Astrocyte (in vitro differentiated cells and primary cell): ENCODE measurements around the gene TIMM22. TPM values are rescaled to one million over a fixed set of nuclear protein-coding genes. Genes with fewer than 3 reads are reported as not detected.

ENCODE experiments used
- DNase-seq: peaks from one replicate; pipeline ENCODE4 v3.0.0-alpha.2; 2010; ENCODE audit warnings: low read depth
- FAIRE-seq: peaks from 2 replicates; lab custom pipeline; 2011; peaks lifted over from hg19 to GRCh38; lab: Jason Lieb, UNC
- H2AFZ ChIP-seq: 2 replicates; pipeline ENCODE4 v1.6.0; 2012; ENCODE audit warnings: low read depth, low read length, inconsistent platforms
- H3K27ac ChIP-seq: 2 replicates; pipeline ENCODE4 v1.5.1; 2011; ENCODE audit warnings: low read depth, low read length, inconsistent platforms
- H3K27me3 ChIP-seq: 2 replicates; pipeline ENCODE4 v1.6.0; 2011; ENCODE audit warnings: low read length, inconsistent platforms; ENCODE audit not compliant: insufficient read depth
- H3K36me3 ChIP-seq: 2 replicates; pipeline ENCODE4 v1.5.1; 2011; ENCODE audit warnings: low read length, inconsistent platforms; ENCODE audit not compliant: insufficient read depth
- H3K4me1 ChIP-seq: 2 replicates; pipeline ENCODE4 v1.5.1; 2011; ENCODE audit warnings: low read length, inconsistent platforms; ENCODE audit not compliant: insufficient read depth
- H3K4me2 ChIP-seq: 2 replicates; pipeline ENCODE4 v1.6.0; 2012; ENCODE audit warnings: low read length, inconsistent platforms
- H3K4me3 ChIP-seq: 2 replicates; pipeline ENCODE4 v1.5.1; 2011; ENCODE audit warnings: low read depth, mild to moderate bottlenecking, low read length, inconsistent platforms; ENCODE audit not compliant: insufficient read depth
- H3K79me2 ChIP-seq: 2 replicates; pipeline ENCODE4 v1.6.0; 2012; ENCODE audit warnings: mild to moderate bottlenecking, low read length, inconsistent platforms; ENCODE audit not compliant: insufficient read depth
- H3K9ac ChIP-seq: 2 replicates; pipeline ENCODE4 v1.6.0; 2012; ENCODE audit warnings: mild to moderate bottlenecking, low read length, inconsistent platforms
- H3K9me3 ChIP-seq: 2 replicates; pipeline ENCODE4 v1.5.1; 2012; ENCODE audit warnings: low read depth, mild to moderate bottlenecking, low read length, inconsistent platforms; ENCODE audit not compliant: insufficient read depth
- H4K20me1 ChIP-seq: 2 replicates; pipeline ENCODE4 v1.6.0; 2012; ENCODE audit warnings: low read length, inconsistent platforms; ENCODE audit not compliant: insufficient read depth
- H3K27ac Mint-ChIP-seq: one replicate; pipeline ENCODE4 v1.8.0; 2021; ENCODE audit warnings: mild to moderate bottlenecking, mixed read lengths; ENCODE audit not compliant: unreplicated experiment
- H3K27me3 Mint-ChIP-seq: one replicate; pipeline ENCODE4 v1.8.0; 2021; ENCODE audit warnings: low read depth, mixed read lengths; ENCODE audit not compliant: unreplicated experiment
- H3K36me3 Mint-ChIP-seq: one replicate; pipeline ENCODE4 v1.8.0; 2021; ENCODE audit warnings: low read depth, mixed read lengths; ENCODE audit not compliant: unreplicated experiment
- H3K4me1 Mint-ChIP-seq: one replicate; pipeline ENCODE4 v1.8.0; 2021; ENCODE audit warnings: low read depth, mixed read lengths; ENCODE audit not compliant: unreplicated experiment
- H3K4me3 Mint-ChIP-seq: one replicate; pipeline ENCODE4 v1.8.0; 2021; ENCODE audit warnings: mild to moderate bottlenecking, moderate library complexity, mixed read lengths; ENCODE audit not compliant: unreplicated experiment
- H3K9me3 Mint-ChIP-seq: one replicate; pipeline ENCODE4 v1.8.0; 2021; ENCODE audit warnings: mild to moderate bottlenecking, mixed read lengths; ENCODE audit not compliant: unreplicated experiment
- EZH2 ChIP-seq: IDR thresholded peaks from 2 replicates; pipeline ENCODE4 v1.6.1; 2012; ENCODE audit warnings: mild to moderate bottlenecking, low read length, inconsistent platforms; ENCODE audit not compliant: insufficient read depth
- total RNA-seq: library from RNA; stranded (reverse); gene quantifications from 2 replicates; pipeline ENCODE4 v1.2.1, GENCODE V29; 2021
- TF ChIP-seq, protein P1 (sequence below): IDR thresholded peaks from 2 replicates; pipeline ENCODE4 v1.5.1; 2011; ENCODE audit warnings: low read depth, mild to moderate bottlenecking, inconsistent platforms, low read length, moderate library complexity; ENCODE audit not compliant: insufficient read depth

The TIMM22 gene
- total RNA-seq, 1 donor from 2014 or later = 20.0 TPM

DNA sequence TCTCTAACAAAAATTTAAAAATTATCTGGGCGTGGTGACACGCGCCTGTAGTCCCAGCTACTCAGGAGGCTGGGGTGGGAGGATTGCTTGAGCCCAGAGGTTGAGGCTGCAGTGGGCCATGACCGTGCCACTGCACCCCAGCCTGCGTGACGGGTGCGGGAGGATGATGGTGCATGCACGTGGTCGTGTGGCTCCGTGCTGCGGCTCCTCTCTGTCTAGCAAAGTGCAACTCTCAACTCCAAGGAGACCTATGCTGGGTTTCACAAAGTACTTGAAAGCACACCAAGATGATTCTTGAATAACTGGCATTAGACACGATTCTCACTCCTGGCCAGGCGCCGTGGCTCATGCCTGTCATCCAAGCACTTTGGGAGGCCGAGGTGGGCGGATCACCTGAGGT lies 43.2 kb upstream of the TIMM22 start:
- Histone ChIP-seq H4K20me1 (peaks cover 22% of the 10 kb centered on the region), H3K79me2 (peaks cover 46% of the 10 kb centered on the region), H3K4me1 (peaks cover 47% of the 10 kb centered on the region), H3K36me3 (no peaks in the 10 kb centered on the region), H3K4me2 (no peak overlapping the region), H3K27me3 (no peaks in the 10 kb centered on the region), H3K9ac (peak overlapping the region; percentile 61), H3K4me3 (no peak overlapping the region), H3K27ac (no peak overlapping the region), H3K9me3 (no peaks in the 10 kb centered on the region), H2AFZ (no peak overlapping the region)
- DNase-seq = no peak
- FAIRE-seq = no peak
- Mint-ChIP-seq H3K27me3 (no peaks in the 10 kb centered on the region), H3K9me3 (no peaks in the 10 kb centered on the region), H3K4me3 (no peak overlapping the region), H3K4me1 (peaks cover 46% of the 10 kb centered on the region), H3K27ac (peak overlapping the region; percentile 34), H3K36me3 (peaks cover 22% of the 10 kb centered on the region)
- TF ChIP-seq, protein P1, sequence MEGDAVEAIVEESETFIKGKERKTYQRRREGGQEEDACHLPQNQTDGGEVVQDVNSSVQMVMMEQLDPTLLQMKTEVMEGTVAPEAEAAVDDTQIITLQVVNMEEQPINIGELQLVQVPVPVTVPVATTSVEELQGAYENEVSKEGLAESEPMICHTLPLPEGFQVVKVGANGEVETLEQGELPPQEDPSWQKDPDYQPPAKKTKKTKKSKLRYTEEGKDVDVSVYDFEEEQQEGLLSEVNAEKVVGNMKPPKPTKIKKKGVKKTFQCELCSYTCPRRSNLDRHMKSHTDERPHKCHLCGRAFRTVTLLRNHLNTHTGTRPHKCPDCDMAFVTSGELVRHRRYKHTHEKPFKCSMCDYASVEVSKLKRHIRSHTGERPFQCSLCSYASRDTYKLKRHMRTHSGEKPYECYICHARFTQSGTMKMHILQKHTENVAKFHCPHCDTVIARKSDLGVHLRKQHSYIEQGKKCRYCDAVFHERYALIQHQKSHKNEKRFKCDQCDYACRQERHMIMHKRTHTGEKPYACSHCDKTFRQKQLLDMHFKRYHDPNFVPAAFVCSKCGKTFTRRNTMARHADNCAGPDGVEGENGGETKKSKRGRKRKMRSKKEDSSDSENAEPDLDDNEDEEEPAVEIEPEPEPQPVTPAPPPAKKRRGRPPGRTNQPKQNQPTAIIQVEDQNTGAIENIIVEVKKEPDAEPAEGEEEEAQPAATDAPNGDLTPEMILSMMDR = no peak
- TF ChIP-seq EZH2 = no peak

DNA sequence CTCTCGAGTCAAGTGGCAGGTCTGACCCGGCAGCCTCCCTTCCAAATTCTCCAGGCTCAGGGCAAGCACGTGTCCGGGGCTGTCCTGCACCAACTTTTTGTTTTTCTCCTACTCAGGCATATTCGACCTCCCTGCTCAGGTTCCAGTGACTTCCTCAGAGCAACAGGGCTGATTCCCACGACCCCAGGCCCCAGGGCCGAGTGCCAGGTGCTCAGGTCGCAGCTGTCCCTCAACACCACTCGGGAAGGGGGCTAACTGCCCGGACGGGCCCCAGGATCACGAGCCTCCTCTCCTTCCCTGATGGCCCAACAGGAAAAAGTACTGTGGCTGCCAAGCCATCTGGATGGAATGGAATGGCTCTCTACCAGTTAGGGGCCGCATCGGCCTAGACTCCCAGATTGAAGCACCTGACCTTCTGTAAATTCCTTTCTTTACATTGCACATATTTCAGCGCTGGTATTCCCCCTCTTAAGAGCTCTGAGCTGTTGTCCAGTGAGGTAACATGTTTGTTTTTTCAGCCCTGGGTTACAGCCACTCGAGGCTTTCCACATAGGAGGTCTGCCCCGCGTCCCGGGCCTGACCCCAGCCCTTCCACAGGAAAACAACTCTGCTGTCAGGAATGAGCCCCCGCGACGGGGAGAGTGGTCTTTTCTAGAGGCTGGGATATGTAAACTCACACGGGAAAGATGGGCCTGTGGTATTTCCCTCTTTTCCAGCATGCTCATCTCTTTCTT lies 42.3 kb upstream of the TIMM22 start:
- peak; percentile 91 for DNase-seq
- H3K9me3 Mint-ChIP-seq = no peaks in the 10 kb centered on the region
- no peak for FAIRE-seq
- H3K4me2 ChIP-seq = peak overlapping the region; percentile 14
- H3K27ac ChIP-seq = peak overlapping the region; percentile 87
- peaks cover 47% of the 10 kb centered on the region for H3K4me1 Mint-ChIP-seq
- H3K79me2 ChIP-seq = peaks cover 50% of the 10 kb centered on the region
- H3K36me3 Mint-ChIP-seq = peaks cover 22% of the 10 kb centered on the region
- peaks cover 50% of the 10 kb centered on the region for H3K4me1 ChIP-seq
- H2AFZ ChIP-seq = no peak overlapping the region
- no peaks in the 10 kb centered on the region for H3K27me3 Mint-ChIP-seq
- peak overlapping the region; percentile 91 for H3K27ac Mint-ChIP-seq
- H3K4me3 Mint-ChIP-seq = peak overlapping the region; percentile 58
- TF ChIP-seq, protein P1 = no peak
- no peak for TF ChIP-seq EZH2
- peak overlapping the region; percentile 61 for H3K9ac ChIP-seq
- no peaks in the 10 kb centered on the region for H3K9me3 ChIP-seq
- H3K36me3 ChIP-seq = no peaks in the 10 kb centered on the region
- peaks cover 29% of the 10 kb centered on the region for H4K20me1 ChIP-seq
- no peak overlapping the region for H3K4me3 ChIP-seq
- H3K27me3 ChIP-seq = no peaks in the 10 kb centered on the region

DNA sequence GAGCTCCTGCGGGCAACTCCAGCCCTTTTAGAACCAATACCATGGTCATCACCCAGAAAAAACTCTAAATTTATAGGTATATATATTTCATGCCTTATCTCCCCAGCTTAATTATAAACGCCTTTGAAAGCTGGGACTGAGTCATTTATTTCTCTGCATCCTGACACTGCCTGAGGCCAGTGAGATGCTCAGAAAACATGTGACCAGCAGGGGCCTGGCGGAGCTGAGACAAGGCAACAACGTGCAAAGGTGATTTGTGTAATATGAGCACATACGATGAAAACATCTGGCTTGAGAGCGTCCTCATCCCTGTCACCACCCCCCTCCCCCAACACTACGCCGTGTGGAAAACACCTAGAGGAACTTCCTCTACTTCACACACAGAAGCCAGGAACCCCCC lies 40.0 kb upstream of the TIMM22 start:
- Histone ChIP-seq H3K4me2 (no peak overlapping the region), H3K79me2 (peaks cover 56% of the 10 kb centered on the region), H3K9ac (no peak overlapping the region), H3K4me1 (peaks cover 29% of the 10 kb centered on the region), H3K9me3 (no peaks in the 10 kb centered on the region), H3K27ac (no peak overlapping the region), H3K4me3 (no peak overlapping the region), H3K27me3 (no peaks in the 10 kb centered on the region), H4K20me1 (peaks cover 46% of the 10 kb centered on the region), H2AFZ (no peak overlapping the region), H3K36me3 (no peaks in the 10 kb centered on the region)
- H3K4me1 Mint-ChIP-seq = peaks cover 37% of the 10 kb centered on the region
- FAIRE-seq = no peak
- H3K4me3 Mint-ChIP-seq = peak overlapping the region; percentile 73
- no peaks in the 10 kb centered on the region for H3K27me3 Mint-ChIP-seq
- no peak for TF ChIP-seq EZH2
- TF ChIP-seq, protein P1 = no peak
- no peaks in the 10 kb centered on the region for H3K9me3 Mint-ChIP-seq
- H3K27ac Mint-ChIP-seq = no peak overlapping the region
- H3K36me3 Mint-ChIP-seq = peaks cover 22% of the 10 kb centered on the region
- DNase-seq = no peak
